ENCODE results near the gene FNBP1.

DNA sequence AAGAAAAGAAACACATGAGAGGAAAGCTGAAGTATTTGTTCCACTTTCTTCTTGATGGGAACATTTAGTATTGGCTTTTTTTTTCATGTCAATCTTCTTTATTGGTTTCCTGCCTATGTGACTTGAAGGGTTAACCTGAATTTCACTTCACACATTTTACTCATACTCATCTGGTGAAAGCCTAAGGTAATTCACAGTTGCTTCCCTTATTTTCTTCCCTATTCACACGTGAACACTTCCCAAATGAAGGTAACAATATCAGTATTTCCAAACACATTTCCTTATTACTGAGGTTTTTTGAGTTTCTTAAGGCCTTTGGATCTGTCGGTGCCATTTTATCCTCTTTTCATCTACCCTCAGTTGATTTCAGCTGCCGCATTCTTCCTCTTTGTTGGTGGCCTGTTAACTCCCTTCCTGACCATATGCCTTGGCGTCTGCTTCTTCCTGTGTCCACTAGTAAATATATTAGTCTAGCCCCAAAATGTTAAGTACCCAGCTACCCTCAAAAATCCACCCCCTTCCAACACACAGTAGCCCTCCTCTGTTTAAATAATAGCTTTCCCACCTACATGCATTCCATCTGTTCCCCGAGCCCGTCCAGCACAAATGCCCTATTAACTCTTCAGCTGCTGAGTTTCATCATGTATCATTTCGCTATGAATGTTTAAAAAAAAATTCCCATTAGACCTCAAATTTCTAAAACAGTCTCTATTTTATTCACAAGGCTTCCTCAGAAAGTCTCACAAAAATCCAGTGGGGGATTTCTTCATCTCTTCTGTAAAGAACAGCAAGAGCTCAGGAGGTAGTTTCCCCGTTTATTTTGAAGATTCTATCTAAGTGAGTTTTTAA, 110.5 kb downstream of the FNBP1 start:
- TF ChIP-seq, protein P1, sequence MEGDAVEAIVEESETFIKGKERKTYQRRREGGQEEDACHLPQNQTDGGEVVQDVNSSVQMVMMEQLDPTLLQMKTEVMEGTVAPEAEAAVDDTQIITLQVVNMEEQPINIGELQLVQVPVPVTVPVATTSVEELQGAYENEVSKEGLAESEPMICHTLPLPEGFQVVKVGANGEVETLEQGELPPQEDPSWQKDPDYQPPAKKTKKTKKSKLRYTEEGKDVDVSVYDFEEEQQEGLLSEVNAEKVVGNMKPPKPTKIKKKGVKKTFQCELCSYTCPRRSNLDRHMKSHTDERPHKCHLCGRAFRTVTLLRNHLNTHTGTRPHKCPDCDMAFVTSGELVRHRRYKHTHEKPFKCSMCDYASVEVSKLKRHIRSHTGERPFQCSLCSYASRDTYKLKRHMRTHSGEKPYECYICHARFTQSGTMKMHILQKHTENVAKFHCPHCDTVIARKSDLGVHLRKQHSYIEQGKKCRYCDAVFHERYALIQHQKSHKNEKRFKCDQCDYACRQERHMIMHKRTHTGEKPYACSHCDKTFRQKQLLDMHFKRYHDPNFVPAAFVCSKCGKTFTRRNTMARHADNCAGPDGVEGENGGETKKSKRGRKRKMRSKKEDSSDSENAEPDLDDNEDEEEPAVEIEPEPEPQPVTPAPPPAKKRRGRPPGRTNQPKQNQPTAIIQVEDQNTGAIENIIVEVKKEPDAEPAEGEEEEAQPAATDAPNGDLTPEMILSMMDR (IDR thresholded peaks at IDR 0.05), result no peak
- TF ChIP-seq EZH2phosphoT487 (IDR thresholded peaks at IDR 0.05), result no peak
- no peak for TF ChIP-seq EZH2 (IDR thresholded peaks at IDR 0.05)
